NCI-H748 (cell line): ENCODE data around the gene BANP.
"Not testable (repeated sequence)": the region's sequence is repeated elsewhere in the genome, so short reads cannot be mapped to it uniquely, and the experiment has no call there.

Experiments used
- DNase-seq: peaks from one replicate; lab custom pipeline; 2025; ENCODE audit not compliant: unreplicated experiment; lab: John Stamatoyannopoulos, UW

The BANP gene

GRCh38 chr16:88118376-88118775 lies 167.1 kb downstream of the BANP start:
- no peak for DNase-seq

GRCh38 chr16:88118852-88119741 lies 167.9 kb downstream of the BANP start:
- not testable (repeated sequence) for DNase-seq

DNA sequence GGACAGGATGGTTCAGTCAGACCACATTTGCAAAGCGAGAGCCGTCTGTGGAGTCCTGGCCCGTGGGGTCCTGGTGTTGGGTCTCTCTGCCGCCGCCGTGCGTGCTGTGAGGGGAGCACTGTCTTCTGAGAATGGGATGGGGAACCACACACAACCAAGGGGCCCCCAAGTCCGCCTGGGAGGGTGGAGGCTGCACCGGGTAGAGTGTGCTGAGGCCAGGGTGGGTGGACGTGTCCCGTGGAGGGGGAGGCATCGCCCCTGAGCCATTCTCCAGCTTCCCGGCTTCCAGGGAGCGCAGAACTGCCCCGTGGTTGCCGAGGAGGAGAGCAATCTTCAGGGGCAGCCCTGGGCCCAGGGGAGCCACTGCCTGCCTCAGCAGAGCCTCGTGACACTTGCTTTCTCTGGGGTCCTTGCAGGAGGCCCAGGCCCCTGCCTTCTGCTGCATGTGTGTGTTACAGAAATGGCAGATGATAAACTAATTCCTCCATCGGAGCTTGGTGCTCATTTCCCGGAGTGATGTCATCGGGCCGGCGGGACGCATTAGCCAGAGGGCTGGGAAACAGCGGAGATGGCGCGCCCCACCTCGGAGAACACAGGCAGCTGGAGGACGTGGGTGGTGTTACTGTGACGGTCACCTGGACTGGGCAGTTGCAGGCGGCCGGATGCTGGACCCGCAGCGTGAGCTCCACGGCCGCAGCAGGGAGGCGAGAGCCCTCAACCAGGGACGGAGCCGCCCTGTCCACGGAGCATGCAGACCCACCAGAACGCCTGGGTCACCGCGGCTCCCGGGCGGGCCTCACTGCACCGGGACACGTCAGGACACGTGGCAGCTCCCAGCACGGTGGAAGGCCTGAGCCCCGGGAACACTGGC lies 168.9 kb downstream of the BANP start:
- DNase-seq, result not testable (repeated sequence)

DNA sequence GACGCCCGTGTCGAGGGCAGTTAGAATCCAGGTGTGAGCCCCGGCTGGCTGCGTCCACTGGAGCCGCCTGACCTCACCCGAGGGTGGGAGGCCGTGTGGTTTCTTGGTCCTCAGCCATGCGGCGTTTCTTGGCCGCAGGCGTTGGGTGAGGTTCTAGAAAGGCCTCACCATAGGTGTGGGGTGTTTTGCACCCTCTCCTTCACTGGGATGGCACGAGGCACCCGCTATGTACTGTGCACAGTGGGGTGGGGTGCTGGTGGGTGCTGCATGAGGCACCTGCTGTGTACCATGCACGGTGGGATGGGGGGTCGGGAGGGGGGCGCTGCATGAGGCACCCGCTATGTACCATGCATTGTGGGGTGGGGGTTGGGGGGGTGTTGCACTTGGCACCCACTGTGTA lies 169.6 kb downstream of the BANP start:
- DNase-seq, result no peak

DNA sequence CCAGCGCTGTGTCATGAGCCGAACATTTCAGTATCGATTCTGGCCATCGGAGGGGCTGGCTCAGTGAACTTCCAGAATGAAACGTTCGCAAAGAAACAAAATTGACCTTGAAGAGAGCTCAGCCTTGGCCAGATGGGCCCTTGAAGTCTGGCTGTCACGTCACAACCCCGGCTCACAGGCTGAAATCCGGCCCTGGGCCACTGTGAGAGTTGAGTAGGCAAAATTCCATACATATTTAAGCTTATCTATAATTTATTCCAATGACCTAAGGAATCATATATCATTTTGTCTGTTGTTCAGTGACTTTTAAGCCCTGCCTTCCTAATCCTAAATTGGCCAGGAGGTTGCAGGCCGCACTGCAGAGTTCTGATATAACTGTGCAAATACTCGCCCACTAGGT lies 170.2 kb downstream of the BANP start:
- DNase-seq, result not testable (repeated sequence)

DNA sequence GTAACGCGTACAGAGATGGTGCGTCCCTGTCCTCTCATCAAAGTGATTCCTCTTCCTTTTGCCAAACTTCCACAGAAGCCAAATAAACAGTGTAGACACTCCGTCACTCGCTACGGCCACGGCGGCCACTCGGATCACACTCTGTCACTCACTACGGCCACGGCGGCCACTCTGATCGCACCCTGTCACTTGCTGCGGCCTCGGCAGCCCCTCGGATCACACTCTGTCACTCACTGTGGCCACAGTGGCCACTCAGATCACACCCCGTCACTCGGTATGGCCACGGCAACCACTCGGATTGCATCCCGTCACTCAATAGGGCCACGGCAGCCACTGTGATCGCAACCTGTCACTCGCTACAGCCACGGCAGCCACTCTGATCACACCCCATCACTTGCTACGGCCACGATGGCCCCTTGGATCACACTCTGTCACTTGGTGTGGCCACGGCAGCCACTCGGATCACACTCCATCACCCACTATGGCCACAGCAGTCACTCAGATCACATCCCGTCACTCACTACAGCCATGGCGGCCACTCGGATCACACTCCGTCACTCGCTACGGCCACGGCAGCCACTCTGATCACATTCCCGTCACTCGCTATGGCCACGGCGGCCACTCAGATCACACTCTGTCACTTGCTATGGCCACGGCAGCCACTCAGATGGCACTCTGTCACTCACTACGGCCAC lies 170.8 kb downstream of the BANP start:
- no peak for DNase-seq
